ENCODE measurements around the gene ZSCAN30.
A peak's percentile ranks its signal among the peaks of the same experiment; 100 is the strongest.
"Not testable (repeated sequence)": the region's sequence is repeated elsewhere in the genome, so short reads cannot be mapped to it uniquely, and the experiment has no call there.

Gene ZSCAN30

GRCh38 chr18:35236571-35237363, 53.3 kb downstream of the ZSCAN30 start:
- no peak for DNase-seq (ENCODE audit: low read depth, low spot score)

DNA sequence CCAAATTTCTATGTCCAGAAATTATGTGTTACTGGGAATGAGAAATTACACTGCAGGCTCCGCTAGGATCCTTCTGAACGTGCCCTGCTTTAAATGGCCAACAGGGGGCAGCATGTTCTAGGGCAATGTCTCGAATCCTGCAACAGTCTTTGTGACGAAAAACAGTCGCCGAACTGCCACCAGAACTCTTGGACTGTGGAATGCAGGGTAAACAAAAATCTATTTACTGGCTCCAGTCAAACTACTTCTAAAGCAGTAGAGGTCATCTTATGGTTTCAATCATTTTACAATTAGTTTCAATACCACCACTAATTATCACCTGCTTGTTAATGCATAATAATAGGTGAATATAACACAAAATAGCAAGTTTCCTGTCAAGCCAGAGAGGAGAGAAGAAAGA, 59.0 kb downstream of the ZSCAN30 start:
- peak; percentile 86 for DNase-seq (ENCODE audit: low read depth, low spot score)

DNA sequence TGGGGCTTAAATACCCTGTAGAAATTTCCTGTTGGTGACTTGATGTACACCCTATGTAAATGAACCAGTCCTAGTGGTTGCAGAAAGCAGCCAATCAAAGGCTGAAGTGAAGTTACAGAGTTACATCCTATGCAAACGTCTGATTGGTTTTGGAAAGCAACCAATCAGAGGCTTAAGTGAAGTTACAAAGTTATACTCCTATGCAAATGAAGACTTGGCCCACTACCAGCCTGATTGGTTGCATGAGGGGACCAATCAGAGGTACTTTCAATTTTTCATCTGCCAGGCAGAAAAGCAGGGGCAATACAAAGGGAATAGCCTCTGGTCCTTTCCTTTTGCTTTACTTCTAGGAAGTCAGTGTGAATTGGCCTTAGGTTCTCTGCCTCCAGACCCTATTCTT, 62.8 kb downstream of the ZSCAN30 start:
- DNase-seq (ENCODE audit: low read depth, low spot score), result no peak

DNA sequence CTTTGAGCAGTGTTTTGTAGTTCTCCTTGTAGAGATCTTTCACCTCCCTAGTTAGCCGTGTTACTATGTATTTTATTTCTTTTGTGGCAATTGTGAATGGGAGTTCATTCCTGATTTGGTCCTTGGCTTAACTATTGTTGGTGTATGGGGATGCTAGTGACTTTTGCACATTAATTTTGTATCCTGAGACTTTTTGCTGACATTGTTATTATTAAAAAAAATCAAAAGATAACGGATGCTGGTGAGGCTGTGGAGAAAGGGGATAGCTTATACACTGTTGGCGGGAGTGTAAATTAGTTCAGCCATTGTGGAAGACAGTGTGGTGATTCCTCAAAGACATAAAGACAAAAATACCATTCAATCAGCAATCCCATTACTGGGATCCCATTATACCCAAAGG, 66.2 kb downstream of the ZSCAN30 start:
- DNase-seq (ENCODE audit: low read depth, low spot score), result no peak

GRCh38 chr18:35220424-35220823, 69.6 kb downstream of the ZSCAN30 start:
- no peak for DNase-seq (ENCODE audit: low read depth, low spot score)

- DNase-seq (ENCODE audit: low read depth, low spot score), result not testable (repeated sequence)
Observed at GRCh38 chr18:35219331-35219730, 70.7 kb downstream of the ZSCAN30 start.

- DNase-seq (ENCODE audit: low read depth, low spot score), result not testable (repeated sequence)
Observed at GRCh38 chr18:35216611-35217010, 73.4 kb downstream of the ZSCAN30 start.

GRCh38 chr18:35215026-35215425, 75.0 kb downstream of the ZSCAN30 start:
- no peak for DNase-seq (ENCODE audit: low read depth, low spot score)

GRCh38 chr18:35205746-35206458, 84.1 kb downstream of the ZSCAN30 start:
- not testable (repeated sequence) for DNase-seq (ENCODE audit: low read depth, low spot score)

DNA sequence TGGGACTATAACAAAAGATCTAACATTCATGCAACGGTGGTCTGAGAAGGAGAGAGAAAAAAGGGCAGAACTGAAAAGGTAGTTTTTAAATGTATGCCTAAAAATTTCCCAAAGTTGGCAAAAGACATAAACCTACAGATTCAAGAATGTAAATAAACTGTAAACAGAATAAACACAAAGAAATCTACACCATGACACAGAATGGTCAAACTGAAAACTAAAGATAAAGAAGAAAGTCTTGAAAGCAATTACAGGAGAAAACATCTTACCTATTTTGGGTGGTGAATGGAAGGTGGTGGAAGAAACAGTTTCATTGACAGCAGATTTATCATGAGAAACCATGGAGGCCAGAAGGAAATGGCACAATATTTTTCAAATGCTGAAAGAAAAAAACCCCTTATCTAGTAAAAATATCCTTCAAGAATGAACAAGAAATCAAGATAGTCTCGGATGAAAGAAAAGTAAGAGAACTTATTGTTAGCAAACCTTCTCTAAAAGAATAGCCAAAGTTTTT, 84.8 kb downstream of the ZSCAN30 start:
- DNase-seq (ENCODE audit: low read depth, low spot score), result no peak

DNA sequence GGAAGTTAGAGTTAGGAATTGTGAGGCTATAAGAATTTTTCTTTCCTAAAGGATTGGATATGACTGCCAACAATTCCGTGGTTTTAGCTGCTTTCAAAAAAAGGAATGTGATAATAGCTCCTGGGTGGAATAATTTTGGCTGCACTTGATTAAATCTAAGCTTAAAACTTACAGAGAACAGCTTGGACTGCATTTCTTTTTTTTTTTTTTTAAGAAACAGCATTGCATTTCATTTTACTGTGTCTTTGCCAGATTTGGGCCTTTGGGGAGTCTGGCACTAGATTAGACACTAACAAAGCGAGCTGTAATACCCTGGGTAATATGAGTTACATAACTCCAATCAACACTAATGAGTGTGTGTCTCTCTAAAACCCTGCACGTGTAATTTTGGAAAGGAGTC, 87.0 kb downstream of the ZSCAN30 start:
- peak; percentile 84 for DNase-seq (ENCODE audit: low read depth, low spot score)

DNA sequence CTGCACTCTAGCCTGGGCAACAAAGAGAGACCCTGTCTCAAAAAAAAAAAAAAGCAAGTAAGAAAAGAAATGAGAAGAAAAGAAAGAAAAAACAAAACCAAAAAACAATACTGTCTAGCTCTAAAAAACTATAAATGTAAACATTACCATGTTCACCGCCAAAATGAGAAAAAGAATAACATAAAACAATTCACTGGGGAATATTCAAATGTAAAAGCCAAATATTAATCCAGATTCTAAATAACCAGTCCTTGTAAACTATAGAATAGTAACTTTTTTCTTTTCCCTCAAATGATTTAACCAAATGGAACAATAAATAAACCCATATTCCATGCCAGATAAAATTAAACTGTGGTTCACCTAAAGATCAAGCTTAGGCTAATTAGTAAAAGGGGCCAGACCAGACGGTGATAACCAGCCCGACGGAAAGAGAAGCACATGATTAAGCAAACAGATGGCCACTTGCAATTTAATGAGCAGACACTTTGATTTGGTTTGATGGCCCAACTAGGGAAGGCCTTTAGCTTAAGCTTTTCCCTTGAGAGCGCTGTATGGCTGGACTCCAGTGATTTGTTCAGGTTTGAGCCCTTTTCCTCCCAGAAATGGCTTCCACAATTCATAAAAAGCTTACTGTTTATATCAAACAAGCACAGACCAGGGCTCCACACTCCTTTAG, 88.6 kb downstream of the ZSCAN30 start:
- DNase-seq (ENCODE audit: low read depth, low spot score), result no peak

Measured in astrocyte of the hippocampus (primary cell).